ENCODE data around the gene HTATIP2.
A peak's percentile ranks its signal among the peaks of the same experiment; 100 is the strongest.

HTATIP2 gene

GRCh38 chr11:20363500-20364340, at the start of gene HTATIP2:
TSS of gene HTATIP2 (plus strand) at chr11:20363714. CDS start at chr11:20364238, 524 bp downstream.
- H3K27ac ChIP-seq = no peak within 1 kb of the TSS
- no peak for TF ChIP-seq ZFX (IDR thresholded peaks at IDR 0.05)
- no peak for TF ChIP-seq CTCF (conservative IDR thresholded peaks at IDR 0.05)

GRCh38 chr11:20315800-20316199, 47.7 kb upstream of the HTATIP2 start:
- TF ChIP-seq ZFX (IDR thresholded peaks at IDR 0.05) (no peak), CTCF (conservative IDR thresholded peaks at IDR 0.05) (no peak)
- H3K27ac ChIP-seq = no peak overlapping the region

GRCh38 chr11:20321177-20321576, 42.3 kb upstream of the HTATIP2 start:
- TF ChIP-seq ZFX (IDR thresholded peaks at IDR 0.05) = no peak
- no peak for TF ChIP-seq CTCF (conservative IDR thresholded peaks at IDR 0.05)
- H3K27ac ChIP-seq = no peak overlapping the region

GRCh38 chr11:20327377-20327935, 36.1 kb upstream of the HTATIP2 start:
- no peak overlapping the region for H3K27ac ChIP-seq
- TF ChIP-seq ZFX (IDR thresholded peaks at IDR 0.05) = no peak
- no peak for TF ChIP-seq CTCF (conservative IDR thresholded peaks at IDR 0.05)

- TF ChIP-seq CTCF (conservative IDR thresholded peaks at IDR 0.05) = no peak
- TF ChIP-seq ZFX (IDR thresholded peaks at IDR 0.05) = no peak
- H3K27ac ChIP-seq = no peak overlapping the region
These were observed 27.5 kb upstream of the HTATIP2 start for GRCh38 chr11:20336056-20336455.

- H3K27ac ChIP-seq = no peak overlapping the region
- TF ChIP-seq CTCF (conservative IDR thresholded peaks at IDR 0.05) = peak; percentile 56
- no peak for TF ChIP-seq ZFX (IDR thresholded peaks at IDR 0.05)
These were observed 25.9 kb upstream of the HTATIP2 start for GRCh38 chr11:20337526-20338154.
